GM18526 (cell line): Measurements from ENCODE around the gene MED14.

Source experiments
- POLR2A ChIP-seq: IDR thresholded peaks from 3 replicates; pipeline ENCODE4 v1.6.1; 2011; ENCODE audit not compliant: insufficient read length; ENCODE audit errors: extremely low read depth

MED14 gene

GRCh38 chrX:40646489-40647306, 88.6 kb downstream of the MED14 start:
- no peak for TF ChIP-seq POLR2A

- TF ChIP-seq POLR2A = peak; percentile 42
These were observed 90.5 kb downstream of the MED14 start for GRCh38 chrX:40644821-40645358.

GRCh38 chrX:40644176-40644575, 91.2 kb downstream of the MED14 start:
- TF ChIP-seq POLR2A = no peak

GRCh38 chrX:40637687-40638086, 97.7 kb downstream of the MED14 start:
- TF ChIP-seq POLR2A = no peak

- TF ChIP-seq POLR2A = no peak
These were observed 103.1 kb downstream of the MED14 start for GRCh38 chrX:40632199-40632598.

- no peak for TF ChIP-seq POLR2A
These were observed 106.8 kb downstream of the MED14 start for GRCh38 chrX:40628506-40628905.

GRCh38 chrX:40625294-40625693, 110.0 kb downstream of the MED14 start:
- no peak for TF ChIP-seq POLR2A

GRCh38 chrX:40623665-40624064, 111.7 kb downstream of the MED14 start:
- TF ChIP-seq POLR2A = no peak

GRCh38 chrX:40623139-40623536, 112.2 kb downstream of the MED14 start, which contains the start of gene MPC1L:
Gene MPC1L (plus strand): TSS chrX:40623428. CDS start chrX:40623566, 138 bp downstream.
- TF ChIP-seq POLR2A = no peak

- TF ChIP-seq POLR2A = no peak
These were observed 112.7 kb downstream of the MED14 start for GRCh38 chrX:40622479-40623138.

- no peak for TF ChIP-seq POLR2A
These were observed 117.8 kb downstream of the MED14 start for GRCh38 chrX:40617566-40617965.

GRCh38 chrX:40615976-40616375, 119.4 kb downstream of the MED14 start:
- no peak for TF ChIP-seq POLR2A

GRCh38 chrX:40612511-40612910, 122.8 kb downstream of the MED14 start:
- TF ChIP-seq POLR2A = no peak

- TF ChIP-seq POLR2A = no peak
These were observed 128.0 kb downstream of the MED14 start for GRCh38 chrX:40607381-40607780.

GRCh38 chrX:40603446-40603845, 131.9 kb downstream of the MED14 start:
- no peak for TF ChIP-seq POLR2A
